Panc1 (cell line): ENCODE results near the gene MDN1.

Experiments used
- CTCF ChIP-seq: fragments of 450-650 bp; IDR thresholded peaks from 2 replicates; pipeline ENCODE4 v1.5.1; 2017; ENCODE audit warnings: mild to moderate bottlenecking
- POLR2AphosphoS5 ChIP-seq: IDR thresholded peaks from 2 replicates; pipeline ENCODE4 v1.6.1; 2012; ENCODE audit warnings: mild to moderate bottlenecking, low read depth, low read length, moderate library complexity
- TCF7L2 ChIP-seq: IDR thresholded peaks from 2 replicates; pipeline ENCODE4 v1.6.1; 2011; ENCODE audit warnings: mild to moderate bottlenecking, low read depth, low read length, inconsistent platforms

- no peak for TF ChIP-seq TCF7L2
- TF ChIP-seq CTCF: no peak
- TF ChIP-seq POLR2AphosphoS5: no peak
These were observed 141.1 kb downstream of the MDN1 start for GRCh38 chr6:89678531-89678930.
